Gastrocnemius medialis (tissue), 4 donors: Measurements from ENCODE around the gene ARHGAP1. TPM values are rescaled to one million over a fixed set of nuclear protein-coding genes. Genes with fewer than 3 reads are reported as not detected.

Experiments
- ATAC-seq, 2 donors: fragments of 150-250 bp; one replicate each; pipeline ENCODE4 v1.9.1; 2016
- DNase-seq, 2 donors: peaks; one replicate each; pipeline ENCODE4 v3.0.0-alpha.2; 2019
- H3K27ac ChIP-seq, 4 donors: fragments of 200-600 bp; sonication (generic); 1 replicate in 1 of 4; 2 replicates in 3 of 4; pipeline ENCODE4 v1.5.1; 2016 to 2018; ENCODE audit warnings: mild to moderate bottlenecking in 2 of 4, moderate library complexity in 1 of 4
- H3K27me3 ChIP-seq, 3 donors: fragments of 200-600 bp; sonication (generic) in 2 of 3; 1 replicate in 1 of 3; 2 replicates in 2 of 3; pipeline versions ENCODE4 v1.5.1 to v1.6.0; 2016 to 2019; ENCODE audit warnings: mild to moderate bottlenecking in 1 of 3, moderate library complexity in 1 of 3
- H3K36me3 ChIP-seq, 2 donors: fragments of 200-600 bp; sonication (generic) in 1 of 2; one replicate each; pipeline ENCODE4 v1.5.1; 2017 to 2018
- H3K4me1 ChIP-seq, 2 donors: fragments of 200-600 bp; sonication (generic) in 1 of 2; one replicate each; pipeline ENCODE4 v1.5.1; 2016 to 2017; ENCODE audit warnings: mild to moderate bottlenecking in 2 of 2
- H3K4me3 ChIP-seq, 4 donors: fragments of 200-600 bp; sonication (generic) in 3 of 4; 1 replicate in 1 of 4; 2 replicates in 3 of 4; pipeline ENCODE4 v1.5.1; 2016 to 2019; ENCODE audit warnings: mild to moderate bottlenecking in 2 of 4
- H3K9me3 ChIP-seq, 3 donors: fragments of 200-600 bp; sonication (generic) in 2 of 3; 1 replicate in 1 of 3; 2 replicates in 2 of 3; pipeline ENCODE4 v1.5.1; 2016 to 2019
- POLR2A ChIP-seq, 2 donors: fragments of 450-650 bp; IDR thresholded peaks; one replicate each; pipeline ENCODE4 v1.6.1; 2017; ENCODE audit warnings: antibody characterized with exemption in 2 of 2, mild to moderate bottlenecking in 2 of 2, moderate library complexity in 2 of 2
- in situ Hi-C, 4 donors: fragments of 200-750 bp; cut with MboI; loops; one replicate each; pipeline versions ENCODE4 v1.15.0 to v1.8.0; 2017; ENCODE audit warnings: low sequenced_read_pairs in 4 of 4
- intact Hi-C: fragments of 100-400 bp; cut with DNase I; formaldehyde crosslinking; loops from one replicate; pipeline ENCODE4 v1.15.1; 2023; ENCODE audit warnings: low total_unique reads
- total RNA-seq, 4 donors: library from RNA; depleted of rRNA; stranded (reverse); fragments of >200 nt; gene quantifications; one replicate each; pipeline versions ENCODE4 v1.1.0 to v1.2.3, GENCODE V29; 2016
- TF ChIP-seq, protein P1 (sequence below), 5 experiments: fragments of 450-650 bp in 3 of 5; fragments of 200-600 bp in 2 of 5; sonication (generic) in 2 of 5; IDR thresholded peaks in 4 of 5; conservative IDR thresholded peaks in 1 of 5; 1 replicate in 4 of 5; 2 replicates in 1 of 5; pipeline ENCODE4 v1.5.1; 2016 to 2019; ENCODE audit warnings: antibody characterized with exemption in 5 of 5, mild to moderate bottlenecking in 3 of 5, moderate library complexity in 3 of 5

Gene ARHGAP1
- total RNA-seq, 4 donors from 2014 or later = 11.1 to 34.8 (median 24.6) TPM

GRCh38 chr11:46661836-46662235, 38.6 kb downstream of the ARHGAP1 start:
- H3K4me3 ChIP-seq = no peak overlapping the region
- intact Hi-C loops = no loop called here
- H3K36me3 ChIP-seq = peaks cover 0 to 93% of the 10 kb centered on the region in 2 donors
- H3K27me3 ChIP-seq = no peaks in the 10 kb centered on the region
- no peak for DNase-seq
- TF ChIP-seq, protein P1, sequence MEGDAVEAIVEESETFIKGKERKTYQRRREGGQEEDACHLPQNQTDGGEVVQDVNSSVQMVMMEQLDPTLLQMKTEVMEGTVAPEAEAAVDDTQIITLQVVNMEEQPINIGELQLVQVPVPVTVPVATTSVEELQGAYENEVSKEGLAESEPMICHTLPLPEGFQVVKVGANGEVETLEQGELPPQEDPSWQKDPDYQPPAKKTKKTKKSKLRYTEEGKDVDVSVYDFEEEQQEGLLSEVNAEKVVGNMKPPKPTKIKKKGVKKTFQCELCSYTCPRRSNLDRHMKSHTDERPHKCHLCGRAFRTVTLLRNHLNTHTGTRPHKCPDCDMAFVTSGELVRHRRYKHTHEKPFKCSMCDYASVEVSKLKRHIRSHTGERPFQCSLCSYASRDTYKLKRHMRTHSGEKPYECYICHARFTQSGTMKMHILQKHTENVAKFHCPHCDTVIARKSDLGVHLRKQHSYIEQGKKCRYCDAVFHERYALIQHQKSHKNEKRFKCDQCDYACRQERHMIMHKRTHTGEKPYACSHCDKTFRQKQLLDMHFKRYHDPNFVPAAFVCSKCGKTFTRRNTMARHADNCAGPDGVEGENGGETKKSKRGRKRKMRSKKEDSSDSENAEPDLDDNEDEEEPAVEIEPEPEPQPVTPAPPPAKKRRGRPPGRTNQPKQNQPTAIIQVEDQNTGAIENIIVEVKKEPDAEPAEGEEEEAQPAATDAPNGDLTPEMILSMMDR (IDR thresholded peaks at IDR 0.05 in 4 of 5, conservative IDR thresholded peaks at IDR 0.05 in 1 of 5) = no peak
- no peak for TF ChIP-seq POLR2A (IDR thresholded peaks at IDR 0.05)
- H3K27ac ChIP-seq = peak overlapping the region in 1 of 4 donors; percentile 45
- no peak for ATAC-seq
- peaks cover 0 to 4% of the 10 kb centered on the region in 2 donors for H3K4me1 ChIP-seq
- in situ Hi-C loops = no loop called here
- H3K9me3 ChIP-seq = no peaks in the 10 kb centered on the region

DNA sequence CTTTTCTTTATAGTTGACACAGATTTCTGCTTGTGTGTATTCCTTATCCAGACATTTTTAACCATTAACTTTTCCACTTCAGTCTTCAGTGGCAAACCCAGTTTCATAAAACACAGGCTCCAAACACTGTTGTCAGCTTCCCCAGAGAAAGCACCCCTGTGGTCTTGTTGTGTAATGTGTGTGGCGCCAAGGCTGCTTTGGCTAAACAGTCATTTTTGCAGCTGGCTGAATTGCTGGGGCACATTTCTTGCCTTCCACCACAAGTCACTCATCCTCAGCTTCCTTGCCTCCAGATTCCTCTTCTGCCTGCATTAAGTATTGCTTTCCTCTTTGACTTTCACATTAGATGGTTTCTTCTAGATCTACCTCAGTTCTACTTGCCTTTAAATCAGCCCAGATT, 40.5 kb downstream of the ARHGAP1 start:
- Histone ChIP-seq H3K4me1 (no peaks in the 10 kb centered on the region), H3K36me3 (peaks cover 2 to 96% of the 10 kb centered on the region in 2 donors), H3K27ac (peak overlapping the region; percentile 14 to 64 (median 50)), H3K4me3 (no peak overlapping the region), H3K9me3 (no peaks in the 10 kb centered on the region), H3K27me3 (no peaks in the 10 kb centered on the region)
- intact Hi-C loops = no loop called here
- DNase-seq (peak; percentile 45 to 72), ATAC-seq (peak; percentile 71 to 77)
- in situ Hi-C loops = no loop called here
- TF ChIP-seq, protein P1 (IDR thresholded peaks at IDR 0.05 in 4 of 5, conservative IDR thresholded peaks at IDR 0.05 in 1 of 5) = no peak
- TF ChIP-seq POLR2A (IDR thresholded peaks at IDR 0.05) = no peak

DNA sequence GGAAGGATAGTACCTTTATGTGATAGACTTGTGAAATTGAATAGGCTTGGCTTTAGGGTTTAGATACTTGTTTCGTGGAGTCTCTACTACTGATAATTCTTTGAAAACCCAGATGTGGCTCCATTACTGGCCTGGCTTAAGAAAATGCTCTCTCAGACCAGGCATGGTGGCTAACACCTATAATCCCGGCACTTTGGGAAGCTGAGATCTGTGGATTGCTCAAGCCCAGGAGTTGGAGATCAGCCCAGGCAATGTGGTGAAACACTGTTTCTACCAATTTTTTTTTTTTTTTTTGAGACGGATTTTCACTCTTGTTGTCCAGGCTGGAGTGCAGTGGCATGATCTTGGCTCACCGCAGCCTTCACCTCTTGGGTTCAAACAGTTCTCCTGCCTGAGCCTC, 42.2 kb downstream of the ARHGAP1 start:
- ATAC-seq = peak; percentile 51 to 75
- peaks cover 3 to 94% of the 10 kb centered on the region in 2 donors for H3K36me3 ChIP-seq
- in situ Hi-C loops = no loop called here

DNA sequence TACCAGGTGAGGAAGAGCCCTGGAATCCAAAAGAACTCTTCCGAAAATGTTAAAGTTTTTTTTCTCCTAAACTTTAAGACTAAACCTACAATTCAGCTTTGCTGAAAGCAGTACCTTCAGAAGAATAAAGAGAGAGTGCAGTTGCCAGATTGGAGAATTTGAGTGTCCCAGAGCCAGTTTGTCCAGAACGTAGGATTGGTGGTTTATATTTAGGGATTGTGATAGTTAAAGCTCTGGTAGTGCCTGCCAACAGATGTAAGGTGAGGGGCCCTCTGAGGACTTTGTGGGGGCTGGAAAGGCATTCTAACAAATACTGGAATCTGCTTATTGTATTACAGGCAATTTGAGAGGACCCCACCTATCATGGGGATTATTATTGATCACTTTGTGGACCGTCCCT, 43.2 kb downstream of the ARHGAP1 start:
- in situ Hi-C loops = no loop called here
- intact Hi-C loops = no loop called here
- ATAC-seq = no peak
- Histone ChIP-seq H3K27me3 (no peaks in the 10 kb centered on the region), H3K9me3 (no peaks in the 10 kb centered on the region), H3K4me3 (no peak overlapping the region), H3K4me1 (no peaks in the 10 kb centered on the region), H3K36me3 (peaks cover 3 to 95% of the 10 kb centered on the region in 2 donors), H3K27ac (peak overlapping the region in 2 of 4 donors; percentile 61 to 64)
- TF ChIP-seq, protein P1 (IDR thresholded peaks at IDR 0.05 in 4 of 5, conservative IDR thresholded peaks at IDR 0.05 in 1 of 5) = no peak
- no peak for TF ChIP-seq POLR2A (IDR thresholded peaks at IDR 0.05)
- no peak for DNase-seq

More for the DNA sequence above, 42.2 kb downstream of the ARHGAP1 start:
- peak in 1 of 2 donors; percentile 67 for DNase-seq
- TF ChIP-seq POLR2A (IDR thresholded peaks at IDR 0.05) = no peak
- TF ChIP-seq, protein P1 (IDR thresholded peaks at IDR 0.05 in 4 of 5, conservative IDR thresholded peaks at IDR 0.05 in 1 of 5) = no peak
- Histone ChIP-seq H3K4me1 (no peaks in the 10 kb centered on the region), H3K9me3 (no peaks in the 10 kb centered on the region), H3K4me3 (no peak overlapping the region), H3K27ac (peak overlapping the region; percentile 43 to 64 (median 56)), H3K27me3 (no peaks in the 10 kb centered on the region)
- intact Hi-C loops = no loop called here

GRCh38 chr11:46655631-46656030, 44.8 kb downstream of the ARHGAP1 start:
- Histone ChIP-seq H3K27me3 (no peaks in the 10 kb centered on the region), H3K4me1 (no peaks in the 10 kb centered on the region), H3K36me3 (peaks cover 3 to 95% of the 10 kb centered on the region in 2 donors), H3K27ac (no peak overlapping the region), H3K4me3 (no peak overlapping the region), H3K9me3 (no peaks in the 10 kb centered on the region)
- in situ Hi-C loops (no loop called here), intact Hi-C loops (no loop called here)
- ATAC-seq (no peak), DNase-seq (no peak)
- TF ChIP-seq, protein P1 (IDR thresholded peaks at IDR 0.05 in 4 of 5, conservative IDR thresholded peaks at IDR 0.05 in 1 of 5) = no peak
- no peak for TF ChIP-seq POLR2A (IDR thresholded peaks at IDR 0.05)
